Dermis blood vessel endothelial cell (primary cell): ENCODE data around the gene FUT9. TPM values are rescaled to one million over a fixed set of nuclear protein-coding genes. Genes with fewer than 3 reads are reported as not detected.

ENCODE experiments used
- DNase-seq: peaks from one replicate; pipeline ENCODE4 v3.0.0; 2010
- total RNA-seq: library from RNA; depleted of rRNA; stranded (reverse); fragments of >200 nt; gene quantifications from 2 replicates; pipeline ENCODE4 v1.2.3, GENCODE V29; 2014

Gene FUT9
- not detected in 2 replicates for total RNA-seq

DNA sequence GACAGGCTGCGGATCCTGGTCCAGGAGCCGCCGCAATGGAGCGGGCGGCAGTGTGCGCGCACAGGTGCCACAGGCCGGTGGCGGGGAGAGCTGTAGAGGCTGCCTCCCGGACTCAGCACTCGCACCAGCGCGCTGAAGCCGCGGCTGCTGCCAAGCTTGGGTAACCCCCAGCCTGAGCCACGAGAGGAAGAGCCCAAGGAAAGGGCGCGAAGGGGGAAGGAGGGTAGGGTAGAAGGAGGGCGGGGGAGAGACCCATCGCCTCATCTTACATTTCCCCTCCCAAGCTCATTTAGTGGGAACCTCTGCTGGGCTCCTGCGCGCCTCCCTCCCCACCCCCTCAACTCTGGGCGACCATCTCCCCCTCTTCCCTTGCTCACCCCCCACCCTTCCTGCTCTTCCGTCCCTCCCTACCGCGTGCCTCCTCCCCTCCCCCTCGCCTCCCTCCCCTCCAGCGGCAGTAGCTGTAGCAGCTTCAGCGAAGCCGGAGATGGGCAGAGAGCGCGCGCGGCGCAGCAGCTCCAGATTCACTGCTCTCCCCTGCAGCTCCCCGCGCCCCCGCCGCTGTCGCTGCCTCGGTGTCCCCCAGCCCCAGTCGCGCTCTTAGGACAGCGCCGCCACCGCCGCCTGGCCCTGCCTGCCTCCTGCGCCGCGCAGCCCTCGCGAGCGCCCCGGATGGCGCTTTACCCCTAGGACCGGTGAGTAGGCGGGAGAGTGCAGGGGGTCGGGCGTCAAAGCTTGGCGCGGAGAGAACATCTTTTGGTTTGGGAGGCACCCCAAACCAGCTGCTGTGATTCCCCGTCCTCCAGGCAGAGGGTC is at the start of gene FUT9:
Gene FUT9, plus strand, starts transcription at position 457 of the 816 bp plus-strand sequence. CDS start 187,182 bp downstream, outside the sequence.
- no peak for DNase-seq

DNA sequence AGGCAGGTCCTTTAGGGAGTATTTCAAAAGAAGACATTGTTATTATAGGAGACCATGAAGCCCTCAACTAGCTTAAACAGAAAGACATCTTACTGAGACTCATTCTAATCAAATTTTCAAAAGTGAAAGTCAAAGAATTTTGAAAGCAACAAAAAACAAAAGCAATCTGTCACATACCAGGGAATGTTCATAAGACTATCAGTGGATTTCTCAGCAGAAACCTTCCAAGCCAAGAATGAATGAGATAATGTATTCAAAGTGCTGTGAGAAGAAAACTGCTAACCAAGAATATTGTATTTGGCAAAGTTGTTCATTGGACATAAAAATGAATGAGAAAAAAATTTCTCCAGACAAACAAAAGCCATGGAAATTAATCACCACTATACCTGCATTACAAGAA is 48.2 kb upstream of the FUT9 start:
- DNase-seq: no peak

DNA sequence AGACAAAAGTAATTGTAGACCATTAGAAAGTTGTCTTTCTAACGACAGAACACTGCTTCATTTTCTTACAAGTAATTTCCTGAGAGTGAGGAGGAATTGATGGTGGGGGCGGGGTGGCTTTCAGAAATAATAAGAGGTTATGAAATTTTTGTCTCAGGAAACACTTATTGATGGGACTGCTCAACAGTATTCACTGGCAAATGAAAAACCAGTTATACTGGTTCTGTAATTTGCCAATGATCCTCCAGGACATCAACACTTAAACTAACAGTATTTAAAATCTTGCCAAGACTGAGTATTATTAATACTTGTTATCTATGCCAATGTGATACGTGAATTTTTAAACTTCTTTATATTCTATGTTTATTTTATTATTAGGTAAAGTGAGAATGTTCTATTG is 41.8 kb upstream of the FUT9 start:
- no peak for DNase-seq

DNA sequence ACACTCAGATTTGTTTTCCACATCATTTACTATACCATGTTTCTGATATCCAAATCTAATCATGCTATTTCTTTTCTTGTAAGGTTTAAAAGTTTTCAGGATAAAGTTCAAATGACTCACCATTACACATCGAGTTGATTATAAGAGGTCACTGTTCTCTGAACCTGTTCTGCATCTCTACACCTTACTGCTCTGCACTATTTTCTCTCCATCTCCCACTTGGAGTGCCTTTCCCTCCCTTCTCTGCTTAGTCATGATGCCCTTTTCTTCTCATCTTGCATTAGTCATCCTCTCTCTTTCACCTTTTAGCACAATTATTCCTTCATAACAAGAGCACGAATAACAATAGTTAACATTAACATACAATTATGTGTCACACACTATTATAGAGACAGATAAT is 37.5 kb upstream of the FUT9 start:
- no peak for DNase-seq

DNA sequence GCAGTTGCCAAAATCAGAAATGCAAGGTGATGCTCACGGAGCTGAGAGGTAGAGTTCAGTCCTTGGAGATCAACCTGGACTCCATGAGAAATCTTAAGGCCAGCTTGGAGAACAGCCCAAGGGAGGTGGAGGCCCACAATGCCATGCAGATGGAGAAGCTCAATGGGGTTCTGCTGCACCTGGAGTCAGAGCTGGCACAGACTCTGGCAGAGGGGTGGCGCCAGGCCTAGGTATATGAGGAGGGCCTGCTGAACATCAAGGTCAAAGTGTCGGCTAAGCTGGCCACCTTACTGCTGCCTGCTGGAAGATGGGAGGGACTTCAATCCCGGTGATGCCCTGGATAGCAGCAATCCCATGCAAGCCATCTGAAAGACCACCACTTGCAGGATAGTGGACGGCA is 23.9 kb upstream of the FUT9 start:
- no peak for DNase-seq

DNA sequence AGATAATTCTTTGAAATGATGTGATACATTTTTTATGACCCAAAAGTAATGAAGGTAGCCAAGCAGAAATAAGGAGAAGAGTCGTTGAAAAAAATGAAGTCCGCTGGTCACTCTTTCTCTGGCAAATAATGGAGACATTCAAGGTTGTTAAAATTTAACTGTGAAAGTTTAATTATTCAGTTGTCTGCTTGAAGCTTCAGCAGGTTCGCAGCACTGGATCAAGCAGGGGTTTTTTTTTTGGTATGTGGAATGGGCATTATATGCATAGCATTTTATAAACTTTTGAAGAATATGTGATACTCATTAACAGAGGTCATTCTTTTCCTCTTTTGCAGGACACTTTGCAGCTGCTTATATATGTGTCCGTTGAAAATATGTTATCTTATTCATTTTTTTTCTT is 21.6 kb upstream of the FUT9 start:
- DNase-seq: no peak

DNA sequence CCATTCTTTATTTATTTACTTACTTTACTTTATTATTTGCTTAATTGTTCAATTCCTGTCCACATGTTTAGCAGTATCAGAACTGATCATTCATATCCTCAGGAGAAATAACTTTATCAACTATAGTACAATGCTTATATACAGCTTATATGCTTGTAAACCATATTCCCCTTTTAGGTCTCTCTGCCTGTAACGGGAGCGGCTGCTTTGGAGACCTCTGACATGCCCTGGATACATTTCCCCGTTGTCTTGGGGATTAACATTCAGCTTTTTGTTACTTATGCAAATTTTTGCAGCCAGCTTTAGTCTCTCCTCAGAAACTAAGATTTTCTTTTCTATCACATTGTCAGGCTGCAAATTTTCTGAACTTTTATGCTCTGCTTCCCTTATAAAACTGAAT is 17.6 kb upstream of the FUT9 start:
- DNase-seq: no peak

DNA sequence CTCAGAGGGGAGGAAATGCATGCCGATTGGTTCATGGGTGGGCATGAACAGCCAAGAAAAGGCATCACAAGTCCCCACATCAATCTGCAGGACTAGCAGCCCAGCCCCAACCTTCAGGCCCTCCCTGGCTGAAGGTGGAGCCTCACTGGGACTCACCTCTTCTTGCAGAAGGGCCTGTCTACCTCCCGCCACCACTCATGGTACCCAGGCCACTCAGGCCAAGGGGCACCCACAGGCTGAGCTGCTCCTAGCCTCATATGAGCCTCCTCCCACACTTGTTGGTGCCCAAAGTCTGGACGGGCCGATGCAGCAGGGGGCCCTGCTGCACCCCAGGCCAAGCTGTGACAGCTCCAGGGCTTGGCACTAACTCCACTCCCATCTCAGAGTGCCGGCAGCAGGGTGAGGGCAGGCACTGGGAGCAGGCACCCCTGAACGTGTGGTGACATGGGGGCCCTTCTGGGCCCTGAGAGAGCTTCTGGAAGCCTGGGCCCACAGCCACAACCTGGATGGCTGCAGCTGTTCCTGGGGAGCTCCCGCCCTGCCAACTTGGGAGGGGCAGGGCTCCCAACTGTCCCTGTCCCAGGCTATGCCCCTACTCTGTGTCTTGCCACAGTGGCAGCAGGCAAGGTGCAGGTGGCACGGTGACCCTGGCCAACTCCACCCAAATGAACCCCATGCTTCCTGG is 13.7 kb upstream of the FUT9 start:
- DNase-seq: no peak

DNA sequence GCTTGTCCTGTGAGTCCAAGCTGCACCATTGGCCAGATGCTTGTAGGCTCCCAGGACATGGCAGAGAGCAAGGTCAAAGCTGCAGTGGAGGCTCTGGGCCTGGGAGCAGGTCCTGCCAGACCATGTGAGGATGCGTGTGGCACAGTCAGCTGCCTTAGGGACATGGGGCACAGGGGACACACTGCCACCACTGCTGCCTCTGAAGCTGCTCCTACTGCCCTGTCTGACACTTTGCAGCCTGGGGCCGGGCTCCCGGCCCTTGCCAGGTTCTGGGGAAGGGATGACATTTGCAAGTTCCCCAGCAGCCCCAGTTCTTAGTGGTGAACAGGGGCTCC is 13.2 kb upstream of the FUT9 start:
- DNase-seq: no peak

DNA sequence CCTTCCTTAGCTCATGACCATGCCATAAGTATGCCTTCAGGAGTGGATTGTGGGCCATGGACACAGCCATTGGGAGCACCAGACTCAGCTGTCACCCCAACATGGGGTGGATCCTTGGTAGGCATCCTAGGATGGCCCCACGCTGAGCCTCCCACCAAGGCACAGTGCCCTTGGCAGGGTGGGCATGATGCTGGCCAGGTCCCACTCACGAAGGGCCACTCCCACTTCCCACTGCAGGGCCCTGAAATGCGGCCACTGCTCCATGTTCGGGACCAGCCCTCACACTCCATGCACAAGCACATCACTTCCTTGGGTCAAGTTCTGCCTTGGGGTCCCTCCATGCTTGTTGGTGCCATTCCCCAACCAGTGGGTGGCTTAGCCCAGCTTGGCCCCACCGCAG is 12.9 kb upstream of the FUT9 start:
- no peak for DNase-seq

DNA sequence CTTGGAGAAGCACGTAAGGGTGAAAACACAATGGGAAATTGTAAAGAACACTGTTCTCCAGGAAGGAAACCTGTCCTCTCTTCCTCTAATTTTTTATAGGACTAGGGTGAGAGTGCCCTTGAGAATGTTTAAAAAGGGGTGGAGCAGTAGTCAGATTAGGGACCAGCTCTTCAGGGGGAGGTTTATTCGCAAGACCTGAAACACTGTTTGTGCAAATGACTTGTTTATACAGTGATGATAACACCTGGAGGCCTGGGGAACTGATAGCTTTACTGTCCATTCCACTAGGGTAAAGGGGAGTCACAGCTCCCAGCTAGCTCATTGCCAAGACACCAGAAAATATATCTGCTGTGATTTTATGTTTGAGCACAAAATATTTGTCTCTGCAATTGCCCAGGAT is 8.1 kb upstream of the FUT9 start:
- DNase-seq: no peak

DNA sequence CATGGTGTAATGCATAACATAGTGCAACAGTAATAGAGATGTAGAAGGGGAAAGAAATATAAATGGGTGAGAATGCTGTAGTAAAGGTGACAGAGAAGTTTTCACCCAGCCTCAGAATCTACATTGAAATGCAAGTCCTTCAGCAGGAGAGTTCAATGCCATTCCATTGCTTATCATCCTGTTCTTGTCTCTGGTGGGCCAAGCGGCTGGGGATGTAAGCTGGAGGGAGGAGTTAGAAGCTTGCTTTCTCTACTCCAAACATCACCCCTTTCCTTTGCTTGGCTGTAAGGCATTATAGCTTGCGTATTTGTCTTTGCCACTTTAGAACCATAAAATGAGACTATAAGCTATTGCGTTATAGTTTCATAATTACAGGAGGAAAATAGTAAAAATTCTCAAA is 2.2 kb upstream of the FUT9 start:
- DNase-seq: no peak

DNA sequence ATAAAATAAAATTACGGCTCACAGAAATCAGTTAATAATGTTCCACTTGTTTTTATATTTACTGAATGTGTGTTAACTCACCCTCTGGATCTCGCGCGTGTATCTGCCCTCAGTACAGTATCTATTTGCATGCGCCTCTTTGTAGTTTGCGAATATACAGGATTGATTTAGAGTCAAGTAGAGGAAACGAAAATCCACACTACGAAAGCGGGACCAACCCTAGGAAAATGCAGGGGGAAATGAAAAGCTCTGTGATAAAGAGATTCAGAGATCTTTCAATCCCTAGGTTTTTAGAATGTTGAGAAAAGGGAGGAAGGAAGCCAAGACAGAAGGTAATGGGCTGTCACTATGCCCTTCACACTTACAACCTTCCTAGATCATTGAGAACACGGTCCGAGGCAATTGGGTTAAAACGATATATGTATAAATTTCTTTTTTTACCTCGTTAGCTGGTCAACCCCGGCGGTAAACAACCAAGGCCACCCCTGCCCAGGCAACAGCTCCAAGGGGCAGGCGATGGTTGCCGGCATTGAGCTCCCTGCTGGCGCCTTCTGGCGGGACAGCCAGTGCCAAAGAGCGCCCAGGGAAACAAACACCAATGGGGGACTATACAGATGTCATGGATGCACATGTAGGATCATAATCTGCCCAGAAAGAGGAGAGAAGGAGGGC is 792 bp upstream of the FUT9 start:
- DNase-seq: no peak

DNA sequence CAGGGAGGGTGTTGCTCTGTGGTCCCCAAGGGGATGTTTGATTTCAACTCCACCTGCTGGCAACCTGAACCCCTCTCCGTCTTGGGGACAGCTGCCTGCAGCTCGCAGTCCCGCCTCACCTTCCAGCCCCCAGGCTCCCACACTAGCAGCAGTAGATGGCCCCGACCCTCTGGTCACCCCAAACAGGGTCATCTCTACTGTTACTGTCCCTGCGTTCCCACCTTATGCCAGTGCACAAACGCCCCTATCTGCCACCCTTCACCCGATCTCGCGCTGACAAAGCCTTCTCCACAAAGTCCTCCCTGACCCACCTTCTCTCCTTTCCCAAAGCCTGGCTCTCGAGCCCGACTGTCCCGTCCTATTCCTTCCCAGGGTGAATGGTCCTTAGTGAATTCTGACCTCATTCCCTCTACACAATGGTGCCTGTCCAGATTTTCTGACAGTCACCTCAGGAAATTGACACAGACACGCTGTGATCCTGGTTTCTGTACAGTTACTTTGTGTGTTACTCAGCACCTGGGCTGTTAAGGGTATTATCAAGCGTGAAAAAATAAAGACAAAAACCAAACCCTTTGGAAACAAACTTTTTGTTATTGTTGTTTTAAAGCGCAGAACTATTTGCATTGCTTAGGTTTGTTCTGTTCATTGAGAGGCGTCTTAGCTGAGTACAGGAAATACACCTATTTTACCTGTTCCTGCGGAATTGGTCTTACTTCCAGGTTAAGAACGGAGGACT is 728 bp downstream of the FUT9 start:
- no peak for DNase-seq

DNA sequence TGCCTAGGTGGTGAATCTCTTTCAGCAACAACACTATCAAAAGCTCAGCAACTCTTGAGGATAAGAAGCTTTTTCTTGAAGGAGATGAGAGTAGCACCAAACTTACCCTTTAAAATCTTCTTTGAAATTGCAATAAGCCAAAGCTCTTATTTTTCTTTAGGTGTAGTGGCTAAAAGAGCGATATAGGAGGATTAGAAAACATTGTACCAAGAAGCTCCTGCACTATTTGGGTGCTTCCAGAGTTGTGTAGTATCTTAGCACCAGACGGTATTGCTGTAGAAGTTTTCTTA is 1.2 kb downstream of the FUT9 start:
- DNase-seq: no peak

DNA sequence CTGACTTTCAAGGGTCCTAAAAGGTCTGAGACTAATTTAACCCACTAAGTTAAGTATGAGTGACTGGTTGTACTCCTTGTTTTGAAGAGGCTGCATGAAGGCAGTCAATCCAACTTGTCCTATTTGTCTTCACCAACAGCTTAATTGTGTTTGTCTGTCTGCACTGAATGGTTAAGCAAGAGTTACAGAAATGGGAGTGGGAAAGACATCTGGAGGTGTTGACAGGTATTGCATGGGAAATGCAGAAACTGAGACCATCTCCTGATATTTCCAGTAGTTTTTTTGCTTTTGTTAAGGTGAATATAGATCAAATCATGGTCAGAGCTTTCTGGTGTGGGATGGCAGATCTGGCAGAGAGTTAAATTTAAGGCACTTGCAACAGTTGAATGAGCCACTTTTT is 6.5 kb downstream of the FUT9 start:
- no peak for DNase-seq

DNA sequence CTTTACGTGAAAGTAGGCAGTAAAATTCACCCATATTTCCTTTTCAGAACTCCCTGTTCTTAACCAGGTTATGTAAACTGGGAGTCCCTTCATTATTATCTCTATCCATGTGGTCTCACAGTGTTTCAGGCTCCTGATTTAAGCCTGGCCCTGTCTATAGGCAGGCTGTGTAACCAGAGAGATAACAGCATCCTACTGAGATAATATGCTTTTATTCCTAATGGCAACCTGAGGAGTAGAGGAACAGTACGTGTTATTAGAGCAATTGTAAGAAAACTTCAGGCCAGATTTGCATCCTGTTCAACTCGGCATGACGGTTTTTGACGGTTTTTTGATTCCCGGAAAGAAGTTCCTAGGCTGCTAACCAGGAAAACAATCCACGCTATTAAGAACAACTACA is 16.9 kb downstream of the FUT9 start:
- DNase-seq: no peak

DNA sequence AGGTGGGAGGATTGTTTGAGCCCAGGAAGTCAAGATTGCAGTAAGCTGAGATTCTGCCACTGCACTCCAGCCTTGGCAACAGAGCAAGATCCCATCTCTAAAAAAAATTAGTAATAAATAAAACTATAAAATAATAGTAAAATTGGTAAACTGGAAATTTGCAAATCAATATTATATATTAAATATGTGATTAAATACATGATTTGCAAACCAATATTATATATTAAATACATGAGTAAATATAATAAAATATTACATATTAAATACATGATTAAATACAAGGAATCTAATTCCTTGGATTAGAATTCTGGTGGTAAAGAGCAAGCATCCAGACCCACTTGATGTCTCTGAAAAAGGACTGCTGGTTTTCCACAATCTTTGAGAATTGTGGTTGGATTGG is 35.8 kb downstream of the FUT9 start:
- no peak for DNase-seq

DNA sequence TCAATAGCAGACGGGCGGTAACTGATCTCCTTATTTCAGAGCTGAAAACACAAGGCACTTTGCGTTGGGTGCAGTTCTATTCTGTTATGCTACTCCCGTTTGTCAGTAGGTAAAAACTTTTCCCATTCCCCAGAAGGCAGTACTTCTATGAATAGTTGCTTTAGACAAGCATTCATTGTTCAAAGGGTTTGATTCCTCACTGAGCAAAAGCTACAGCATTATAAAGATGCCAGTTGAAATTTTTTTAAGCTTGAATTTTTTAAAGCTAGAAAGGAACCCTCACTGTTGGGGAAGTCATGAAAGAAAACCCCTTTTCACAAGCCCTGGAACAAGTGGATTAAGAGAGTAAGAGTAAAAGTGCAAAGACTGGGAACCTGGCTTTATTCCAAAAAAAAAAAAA is 42.3 kb downstream of the FUT9 start:
- DNase-seq: no peak

DNA sequence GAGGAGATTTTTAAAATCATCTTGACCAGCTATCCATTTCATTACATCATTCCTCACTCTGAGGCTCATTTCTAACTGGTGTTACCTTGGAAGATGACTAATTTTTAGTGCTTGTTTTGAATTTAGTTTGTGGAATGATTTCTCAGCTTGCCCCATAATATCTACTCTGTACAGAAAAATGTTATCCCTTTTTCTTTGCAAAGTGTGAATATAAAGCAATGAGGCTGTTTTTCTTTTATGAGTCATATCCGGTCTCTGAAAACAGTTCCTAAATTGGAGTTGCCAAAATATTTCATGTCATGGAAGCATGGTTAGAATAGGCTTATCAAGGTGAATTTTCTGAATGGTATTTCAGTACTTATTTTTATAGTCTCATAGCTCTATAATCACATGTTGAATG is 43.8 kb downstream of the FUT9 start:
- DNase-seq: no peak

DNA sequence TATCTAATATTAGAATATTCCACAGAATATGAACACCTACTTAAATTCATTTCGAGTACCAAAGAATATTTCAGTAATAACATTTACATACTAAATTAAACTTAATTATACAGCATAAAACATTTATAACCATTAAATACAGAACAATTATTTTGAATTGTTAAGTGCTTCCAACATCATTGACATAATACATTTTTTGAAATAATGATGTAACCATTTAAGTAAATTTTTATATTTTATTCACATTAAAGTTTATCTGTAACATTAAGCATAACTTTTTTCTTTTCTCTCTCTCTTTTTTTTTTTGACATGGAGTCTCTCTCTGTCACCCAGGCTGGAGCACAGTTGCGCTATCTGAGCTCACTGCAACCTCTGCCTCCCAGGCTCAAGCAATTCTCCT is 44.5 kb downstream of the FUT9 start:
- DNase-seq: no peak

DNA sequence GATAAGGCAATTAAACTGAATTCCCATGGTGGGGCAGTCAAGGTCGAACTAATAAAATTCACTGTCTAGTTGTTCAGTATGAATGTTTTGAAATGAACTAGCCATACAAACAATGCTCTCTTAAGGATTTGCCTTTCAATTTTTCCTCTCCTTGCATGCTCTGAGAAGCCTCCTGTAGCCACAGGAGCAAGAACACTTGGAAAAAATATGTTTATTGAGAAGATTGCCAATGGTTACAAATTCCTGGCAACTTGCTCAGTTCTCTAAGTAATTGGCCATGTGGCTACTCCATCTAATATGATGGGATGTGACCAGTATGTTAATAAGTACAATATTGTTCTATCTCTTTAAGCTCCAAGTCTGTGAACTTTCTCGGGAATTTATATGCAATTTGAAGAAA is 49.4 kb downstream of the FUT9 start:
- DNase-seq: no peak

DNA sequence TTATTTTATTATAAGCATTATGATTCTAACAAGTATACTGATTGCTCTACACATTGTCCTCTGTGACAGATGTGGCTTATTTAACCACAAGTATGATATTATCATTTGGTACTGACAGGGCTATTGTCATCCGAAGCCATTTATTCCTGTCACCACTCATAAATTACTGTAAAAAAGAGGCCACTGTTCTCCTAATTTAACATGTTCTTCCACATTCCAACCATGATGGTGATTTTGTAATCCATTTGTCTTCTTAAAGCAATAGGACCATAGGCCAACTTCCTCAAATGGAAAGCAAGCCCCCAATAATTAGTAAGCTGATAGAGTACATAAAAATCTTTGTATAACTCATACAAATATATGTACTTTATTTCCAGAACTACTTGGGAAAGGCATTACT is 50.6 kb downstream of the FUT9 start:
- DNase-seq: no peak

DNA sequence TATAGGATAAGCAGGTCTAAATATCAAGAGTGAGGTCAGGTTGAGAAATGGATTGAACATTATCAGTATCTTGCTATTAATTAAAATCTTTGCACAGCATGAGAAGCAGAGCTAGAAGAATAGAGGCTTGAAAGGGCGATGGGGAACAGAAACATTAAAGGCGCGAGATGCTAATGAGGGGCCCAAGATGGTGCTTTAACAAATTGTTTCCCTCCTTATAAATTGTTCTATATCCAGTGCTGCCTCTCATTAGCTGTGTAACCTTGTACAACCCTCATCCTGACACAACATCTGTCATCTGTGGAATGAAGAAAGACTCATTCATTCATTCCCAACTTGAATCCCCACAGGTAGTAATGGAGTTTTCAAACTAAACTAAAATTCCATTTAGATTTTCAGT is 57.8 kb downstream of the FUT9 start:
- no peak for DNase-seq
